GM23248 (cell line): ENCODE data around the gene LTB.
"Not testable (repeated sequence)": the region's sequence is repeated elsewhere in the genome, so short reads cannot be mapped to it uniquely, and the experiment has no call there.

Experiments used
- EZH2 ChIP-seq: fragments of 200-600 bp; sonication (generic); IDR thresholded peaks from 2 replicates; pipeline ENCODE4 v1.6.1; 2018; ENCODE audit warnings: antibody characterized with exemption, mild to moderate bottlenecking; ENCODE audit not compliant: insufficient read depth, poor library complexity, severe bottlenecking
- EZH2phosphoT487 ChIP-seq: fragments of 200-600 bp; sonication (generic); IDR thresholded peaks from 2 replicates; pipeline ENCODE4 v1.6.1; 2018; ENCODE audit warnings: antibody characterized with exemption, moderate library complexity, mild to moderate bottlenecking, low read depth; ENCODE audit not compliant: insufficient read depth

- not testable (repeated sequence) for TF ChIP-seq EZH2phosphoT487, EZH2
These were observed 8.5 kb upstream of the LTB start for GRCh38 chr6:31590691-31591090.
